Measurements from ENCODE around the gene PACRG. TPM values are rescaled to one million over a fixed set of nuclear protein-coding genes. Genes with fewer than 3 reads are reported as not detected.

PACRG gene
- total and polyA plus RNA-seq, 2 donors (not counting 3 experiments of a cell fraction or from before 2014, with no cell fraction given) = 0.08 TPM; not detected in 1

DNA sequence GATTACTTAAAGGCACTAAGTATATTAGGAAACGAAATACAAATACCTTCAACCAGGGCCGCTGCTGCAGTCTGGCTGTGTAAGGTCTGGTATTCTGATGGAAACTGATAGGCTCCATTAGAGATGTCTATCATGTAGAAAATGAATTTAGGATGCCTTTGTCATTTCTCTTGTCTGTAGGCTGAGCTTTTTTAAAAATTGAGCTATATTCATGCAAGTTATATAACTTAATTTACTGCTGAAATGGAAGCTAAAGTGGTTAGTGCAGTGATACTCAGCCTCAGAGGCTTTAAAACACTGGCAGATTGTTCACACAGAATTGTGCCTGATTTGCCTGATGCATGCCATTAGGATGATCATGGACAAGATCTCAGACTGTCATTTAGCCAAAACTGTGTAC is 400.6 kb downstream of the PACRG start:
- TF ChIP-seq EZH2 (IDR thresholded peaks at IDR 0.05; ENCODE audit: borderline replicate concordance, low read depth, low read length, severe bottlenecking) (no peak), MYC (IDR thresholded peaks at IDR 0.05; ENCODE audit: low read depth, low read length) (no peak), FOS (IDR thresholded peaks at IDR 0.05; ENCODE audit: borderline replicate concordance, insufficient read depth, low read length) (no peak), JUN (IDR thresholded peaks at IDR 0.05; ENCODE audit: borderline replicate concordance, insufficient read depth, insufficient read length, low read depth) (no peak), POLR2AphosphoS5 (IDR thresholded peaks at IDR 0.05; ENCODE audit: insufficient read depth, low read depth, low read length) (no peak), GATA2 (IDR thresholded peaks at IDR 0.05; ENCODE audit: insufficient read depth, insufficient read length, low read depth, low read length) (no peak), POLR2A (IDR thresholded peaks at IDR 0.05; ENCODE audit: low read depth, low read length) (no peak)
- TF ChIP-seq, protein P1, sequence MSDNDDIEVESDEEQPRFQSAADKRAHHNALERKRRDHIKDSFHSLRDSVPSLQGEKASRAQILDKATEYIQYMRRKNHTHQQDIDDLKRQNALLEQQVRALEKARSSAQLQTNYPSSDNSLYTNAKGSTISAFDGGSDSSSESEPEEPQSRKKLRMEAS (IDR thresholded peaks at IDR 0.05; ENCODE audit: insufficient read depth, insufficient read length) = no peak
- TF ChIP-seq, protein P2, sequence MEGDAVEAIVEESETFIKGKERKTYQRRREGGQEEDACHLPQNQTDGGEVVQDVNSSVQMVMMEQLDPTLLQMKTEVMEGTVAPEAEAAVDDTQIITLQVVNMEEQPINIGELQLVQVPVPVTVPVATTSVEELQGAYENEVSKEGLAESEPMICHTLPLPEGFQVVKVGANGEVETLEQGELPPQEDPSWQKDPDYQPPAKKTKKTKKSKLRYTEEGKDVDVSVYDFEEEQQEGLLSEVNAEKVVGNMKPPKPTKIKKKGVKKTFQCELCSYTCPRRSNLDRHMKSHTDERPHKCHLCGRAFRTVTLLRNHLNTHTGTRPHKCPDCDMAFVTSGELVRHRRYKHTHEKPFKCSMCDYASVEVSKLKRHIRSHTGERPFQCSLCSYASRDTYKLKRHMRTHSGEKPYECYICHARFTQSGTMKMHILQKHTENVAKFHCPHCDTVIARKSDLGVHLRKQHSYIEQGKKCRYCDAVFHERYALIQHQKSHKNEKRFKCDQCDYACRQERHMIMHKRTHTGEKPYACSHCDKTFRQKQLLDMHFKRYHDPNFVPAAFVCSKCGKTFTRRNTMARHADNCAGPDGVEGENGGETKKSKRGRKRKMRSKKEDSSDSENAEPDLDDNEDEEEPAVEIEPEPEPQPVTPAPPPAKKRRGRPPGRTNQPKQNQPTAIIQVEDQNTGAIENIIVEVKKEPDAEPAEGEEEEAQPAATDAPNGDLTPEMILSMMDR (IDR thresholded peaks at IDR 0.05; ENCODE audit: extremely low read depth in 1 of 2, insufficient read depth in 1 of 2, low read depth in 1 of 2, low read length in 2 of 2) = no peak
- POLR2A ChIA-PET = no interaction called here
- intact Hi-C loops (cut with micrococcal nuclease) (no loop called here), dilution Hi-C loops (cut with MboI; ENCODE audit: extremely low pct_ligation_motif_present, low sequenced_read_pairs) (no loop called here)
- CTCF ChIA-PET = interaction anchor here (1.5 kb wide), 1 partner anchor 26 kb away, joined by 4 read pairs; no protein-coding TSS in a partner anchor
- FAIRE-seq = no peak
- Histone ChIP-seq H3K9me1 (replicated peaks; ENCODE audit: control insufficient read depth, extremely low read depth, insufficient read depth, low read length) (no peaks in the 10 kb centered on the region), H4K20me1 (replicated peaks; ENCODE audit: control insufficient read depth, extremely low read depth, insufficient read depth, low read length) (no peaks in the 10 kb centered on the region), H3K27ac (ENCODE audit: insufficient read depth, low read depth, low read length) (no peak overlapping the region), H3K27me3 (ENCODE audit: control insufficient read depth in 2 of 2, insufficient read depth in 2 of 2, low read length in 2 of 2) (no peaks in the 10 kb centered on the region), H3K9me3 (replicated peaks; ENCODE audit: control insufficient read depth, insufficient read depth, low read length) (no peaks in the 10 kb centered on the region), H3K4me1 (ENCODE audit: control insufficient read depth, extremely low read depth, insufficient read depth, low read length) (no peaks in the 10 kb centered on the region), H3K36me3 (ENCODE audit: control insufficient read depth in 2 of 2, extremely low read depth in 1 of 2, insufficient read depth in 2 of 2, low read length in 2 of 2) (no peaks in the 10 kb centered on the region), H3K4me2 (ENCODE audit: insufficient read depth, low read length) (no peak overlapping the region), H3K4me3 (replicated peaks in 1 of 3; ENCODE audit: insufficient read depth in 1 of 3, low read depth in 1 of 3, low read length in 3 of 3) (no peak overlapping the region), H3K9ac (replicated peaks; ENCODE audit: extremely low read depth, insufficient read depth, low read length) (no peak overlapping the region), H2AFZ (ENCODE audit: low read depth, low read length) (no peak overlapping the region), H3K79me2 (ENCODE audit: control insufficient read depth, insufficient read depth, low read length) (no peaks in the 10 kb centered on the region)
- BruUV-seq (replicated peaks) = no TSS peak
- DNase-seq (ENCODE audit: low read depth, low spot score) = no peak
